Omental fat pad (tissue), 4 donors: ENCODE results near the gene MMEL1. TPM values are rescaled to one million over a fixed set of nuclear protein-coding genes. Genes with fewer than 3 reads are reported as not detected.

Source experiments
- ATAC-seq: fragments of 150-250 bp; one replicate; pipeline ENCODE4 v1.9.1; 2016; ENCODE audit warnings: mild to moderate bottlenecking, moderate library complexity; ENCODE audit not compliant: low FRiP score
- DNase-seq: peaks from one replicate; pipeline ENCODE4 v3.0.0-alpha.2; 2019; ENCODE audit warnings: low spot score
- total RNA-seq, 4 donors: library from RNA; depleted of rRNA; stranded (reverse); fragments of >200 nt; gene quantifications; one replicate each; pipeline ENCODE4 v1.1.0, GENCODE V29; 2016
- TF ChIP-seq, protein P1 (sequence below), 3 donors: fragments of 450-650 bp; IDR thresholded peaks; one replicate each; pipeline ENCODE4 v1.5.1; 2016 to 2017; ENCODE audit warnings: antibody characterized with exemption in 3 of 3, mild to moderate bottlenecking in 3 of 3, moderate library complexity in 2 of 3

Gene MMEL1
- total RNA-seq, 4 donors from 2014 or later, result 1.6 to 2.4 (median 1.6) TPM; not detected in 1

DNA sequence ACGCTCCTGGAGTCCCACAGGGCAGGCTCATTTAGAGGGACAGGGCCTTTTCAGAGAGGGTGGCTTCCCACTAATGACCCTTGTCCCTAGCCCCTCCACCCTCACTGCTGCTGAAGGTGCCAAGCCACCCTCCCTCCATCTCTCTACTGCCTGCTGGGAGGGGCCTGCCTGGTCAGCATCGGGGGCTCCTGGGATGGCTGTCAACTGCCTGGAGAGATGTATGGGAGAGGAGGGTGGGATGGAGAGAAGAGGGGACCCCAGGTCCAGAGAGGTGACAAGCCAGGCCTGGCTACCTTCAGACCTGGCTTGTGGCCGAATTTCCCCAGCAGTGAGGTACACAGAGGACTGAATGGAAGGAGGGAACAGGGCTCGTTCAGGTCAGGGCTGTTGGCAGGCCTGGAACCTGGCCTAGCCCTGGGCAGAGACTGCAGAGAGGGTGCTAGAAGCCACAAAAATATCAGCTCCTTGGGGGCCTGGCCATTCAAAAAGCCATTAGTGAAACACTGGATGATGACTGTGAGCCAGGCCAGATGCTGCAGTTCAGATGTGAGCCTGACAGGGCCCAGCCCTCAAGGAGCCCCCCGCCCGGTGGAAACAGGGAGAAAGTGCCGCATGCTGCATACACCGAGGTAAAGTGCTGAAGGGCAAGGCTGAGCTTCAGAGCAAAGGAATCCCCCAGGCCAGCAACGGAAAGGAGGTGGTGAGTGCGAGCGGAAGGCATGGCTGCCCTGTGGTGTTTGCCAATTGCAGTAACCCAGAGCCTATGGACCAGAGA, 20.0 kb downstream of the MMEL1 start:
- no peak for ATAC-seq
- DNase-seq, result no peak
- TF ChIP-seq, protein P1, sequence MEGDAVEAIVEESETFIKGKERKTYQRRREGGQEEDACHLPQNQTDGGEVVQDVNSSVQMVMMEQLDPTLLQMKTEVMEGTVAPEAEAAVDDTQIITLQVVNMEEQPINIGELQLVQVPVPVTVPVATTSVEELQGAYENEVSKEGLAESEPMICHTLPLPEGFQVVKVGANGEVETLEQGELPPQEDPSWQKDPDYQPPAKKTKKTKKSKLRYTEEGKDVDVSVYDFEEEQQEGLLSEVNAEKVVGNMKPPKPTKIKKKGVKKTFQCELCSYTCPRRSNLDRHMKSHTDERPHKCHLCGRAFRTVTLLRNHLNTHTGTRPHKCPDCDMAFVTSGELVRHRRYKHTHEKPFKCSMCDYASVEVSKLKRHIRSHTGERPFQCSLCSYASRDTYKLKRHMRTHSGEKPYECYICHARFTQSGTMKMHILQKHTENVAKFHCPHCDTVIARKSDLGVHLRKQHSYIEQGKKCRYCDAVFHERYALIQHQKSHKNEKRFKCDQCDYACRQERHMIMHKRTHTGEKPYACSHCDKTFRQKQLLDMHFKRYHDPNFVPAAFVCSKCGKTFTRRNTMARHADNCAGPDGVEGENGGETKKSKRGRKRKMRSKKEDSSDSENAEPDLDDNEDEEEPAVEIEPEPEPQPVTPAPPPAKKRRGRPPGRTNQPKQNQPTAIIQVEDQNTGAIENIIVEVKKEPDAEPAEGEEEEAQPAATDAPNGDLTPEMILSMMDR (IDR thresholded peaks at IDR 0.05), result no peak

DNA sequence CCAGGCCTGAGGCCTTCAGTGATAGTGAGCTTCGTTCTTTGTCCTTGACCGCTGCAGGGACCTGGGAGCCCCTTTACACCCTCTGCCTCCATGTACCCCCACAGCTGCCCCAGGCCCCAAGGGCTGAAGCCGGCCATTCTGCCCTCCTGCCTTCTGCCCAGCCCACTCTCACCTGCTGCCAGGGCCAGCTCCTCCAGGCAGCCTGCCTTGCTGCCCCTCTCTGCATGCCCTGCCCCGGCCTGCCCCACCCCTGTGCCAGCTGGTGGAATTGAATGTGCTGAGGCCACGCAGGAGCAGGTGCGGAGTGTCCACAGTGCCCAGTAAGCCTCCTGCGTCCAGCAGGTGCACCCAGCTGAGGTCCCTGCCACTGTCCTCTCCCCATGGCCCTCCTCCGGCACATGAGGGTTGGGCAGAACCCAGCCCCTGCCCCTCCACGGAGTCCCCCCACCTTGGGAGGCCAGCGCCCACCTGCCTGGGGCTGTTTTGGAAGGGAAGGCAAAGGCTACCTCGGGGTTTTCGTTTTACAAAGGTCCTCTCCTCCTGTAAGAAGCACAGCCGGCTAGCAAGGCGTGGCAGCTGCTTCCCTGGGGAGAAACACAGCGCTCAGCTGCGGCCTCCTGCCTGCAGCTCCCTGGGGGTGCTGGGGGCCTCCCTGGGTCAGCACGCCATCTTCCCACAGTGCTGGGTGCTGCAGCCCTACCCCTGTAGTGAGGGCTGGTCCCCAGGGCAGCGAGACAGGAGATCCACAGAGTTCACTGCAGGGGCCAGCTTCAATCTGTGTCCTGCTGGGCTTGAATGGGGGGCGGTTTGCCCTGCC, 21.0 kb downstream of the MMEL1 start:
- TF ChIP-seq, protein P1 (IDR thresholded peaks at IDR 0.05), result no peak
- ATAC-seq (no peak), DNase-seq (no peak)

DNA sequence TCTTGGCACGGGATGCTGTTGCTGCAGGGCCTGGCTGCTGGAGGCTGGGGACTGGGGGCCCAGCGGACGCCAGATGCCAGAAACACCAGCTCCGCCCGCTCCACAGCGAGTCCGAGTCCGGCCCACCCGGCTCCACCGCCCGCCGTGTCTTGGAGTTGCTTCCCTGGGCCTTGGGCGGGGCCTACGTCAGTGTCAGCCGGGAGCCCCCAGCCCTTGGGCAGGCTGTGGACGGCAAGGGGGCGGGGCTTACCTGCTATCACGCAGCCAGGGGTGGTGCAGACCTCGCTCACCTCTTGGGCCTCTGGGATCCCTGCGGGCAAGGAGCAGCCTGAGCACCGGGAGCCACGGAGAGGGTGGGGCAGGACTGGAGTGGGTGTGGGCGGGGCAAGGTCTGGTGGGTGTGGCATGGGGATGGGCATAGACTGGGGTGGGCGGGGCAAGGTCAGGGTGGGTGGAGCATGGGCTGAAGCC, 21.8 kb downstream of the MMEL1 start:
- DNase-seq, result no peak
- TF ChIP-seq, protein P1 (IDR thresholded peaks at IDR 0.05), result no peak
- no peak for ATAC-seq

DNA sequence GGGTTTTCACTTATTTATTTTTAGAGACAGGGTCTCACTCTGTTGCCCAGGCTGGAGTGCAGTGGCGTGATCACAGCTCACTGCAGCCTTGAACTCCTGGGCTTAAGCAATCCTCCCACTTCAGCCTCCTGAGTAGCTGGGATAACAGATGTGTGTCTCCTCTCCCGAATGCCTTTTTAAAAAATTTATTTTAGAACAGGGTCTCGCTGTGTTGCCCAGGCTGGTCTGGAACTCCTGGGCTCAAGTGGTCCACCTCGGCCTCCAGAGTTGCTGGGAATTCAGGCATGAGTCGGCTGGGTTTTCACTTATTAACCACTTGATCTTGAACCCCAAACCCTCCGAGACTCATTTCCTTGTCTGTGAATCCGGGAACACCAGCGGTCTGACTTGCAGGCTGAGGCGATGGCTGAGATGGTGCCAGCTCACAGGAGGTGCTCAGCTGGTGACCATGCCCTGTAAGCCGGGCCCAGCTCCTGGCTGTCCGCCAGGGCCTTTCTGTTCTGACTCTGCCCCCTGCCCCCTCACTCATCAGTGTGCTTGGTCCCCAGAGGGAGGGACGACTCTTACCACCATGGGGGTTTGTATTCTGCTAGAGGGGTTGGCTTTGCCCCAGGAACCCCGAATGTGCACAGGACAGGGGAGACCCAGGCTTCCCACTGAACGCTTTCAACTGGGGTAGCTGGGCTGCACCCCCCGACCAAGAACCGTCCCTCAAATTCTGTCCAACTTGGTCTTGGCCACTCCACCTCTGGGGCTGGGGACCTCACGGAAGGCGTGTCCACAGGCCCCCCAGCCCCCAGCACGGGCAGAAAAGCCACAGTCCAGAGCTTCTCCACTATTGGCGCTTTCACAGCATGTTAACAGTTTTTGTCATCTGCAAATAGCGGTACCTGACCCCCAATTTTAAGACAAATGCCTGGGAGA, 22.5 kb downstream of the MMEL1 start:
- TF ChIP-seq, protein P1 (IDR thresholded peaks at IDR 0.05), result no peak
- DNase-seq, result no peak
- ATAC-seq, result no peak

DNA sequence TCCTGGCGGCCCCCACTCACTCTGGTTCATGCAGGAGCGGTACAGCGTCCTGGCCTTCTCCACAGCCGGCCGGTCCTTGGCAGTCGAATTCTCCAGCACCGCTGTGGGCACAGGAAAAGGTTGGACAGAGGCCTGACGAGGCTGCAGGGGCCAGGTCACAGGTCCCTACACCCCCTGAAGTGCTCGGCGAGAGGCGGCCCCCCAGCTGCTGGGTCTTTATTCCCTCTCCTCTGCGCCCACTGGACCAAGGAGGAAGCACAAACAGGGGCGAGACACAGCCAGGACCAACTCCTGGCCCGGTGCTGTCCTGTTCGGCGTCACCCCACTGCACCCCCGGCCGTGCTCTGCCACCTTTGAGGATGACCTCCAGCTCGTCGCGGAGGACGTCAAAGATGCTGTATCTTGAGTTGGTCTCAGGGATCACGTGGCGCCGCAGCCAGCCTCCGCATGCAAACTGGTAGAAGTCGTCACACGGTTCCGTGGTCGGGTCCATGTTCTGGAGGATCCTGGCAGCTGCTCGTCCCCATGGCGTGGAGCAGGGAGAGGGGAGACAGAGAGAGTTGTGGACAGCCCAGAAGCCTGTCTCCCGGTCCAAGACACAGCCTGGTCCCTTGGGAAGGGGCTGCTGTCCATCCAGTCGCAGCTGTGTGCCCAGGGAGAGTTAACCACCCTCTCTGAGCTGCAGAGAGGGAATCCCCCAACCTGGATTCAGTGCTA, 23.3 kb downstream of the MMEL1 start:
- no peak for DNase-seq
- no peak for ATAC-seq
- TF ChIP-seq, protein P1 (IDR thresholded peaks at IDR 0.05), result no peak

DNA sequence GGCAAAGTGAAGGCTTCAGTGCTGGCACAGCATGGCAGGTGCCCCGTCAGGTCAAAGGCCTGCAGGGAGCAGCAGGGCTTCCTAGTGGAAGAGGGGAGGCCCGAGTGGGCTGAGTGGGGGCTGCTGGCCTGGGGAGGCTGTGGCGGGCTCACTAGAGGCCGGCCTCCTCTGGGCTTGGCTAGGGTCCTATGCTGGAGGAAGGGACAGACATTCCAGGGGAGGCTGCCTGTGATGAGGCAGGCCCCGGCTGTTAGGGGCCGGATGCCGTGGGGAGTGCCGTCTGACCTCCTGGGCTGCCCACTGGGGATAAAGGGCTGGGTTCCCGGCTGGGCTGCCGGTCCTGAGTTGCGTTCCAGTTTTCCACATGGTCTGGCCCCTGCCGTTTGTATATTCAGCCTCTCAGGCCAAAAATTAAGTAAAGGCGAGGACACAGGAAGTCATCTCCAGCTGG, 25.1 kb downstream of the MMEL1 start:
- DNase-seq (no peak), ATAC-seq (no peak)
- TF ChIP-seq, protein P1 (IDR thresholded peaks at IDR 0.05), result no peak
